ENCODE data around the gene TANC2. TPM values are rescaled to one million over a fixed set of nuclear protein-coding genes. Genes with fewer than 3 reads are reported as not detected.

The TANC2 gene
- total RNA-seq, 1 donor: 48.9 TPM

DNA sequence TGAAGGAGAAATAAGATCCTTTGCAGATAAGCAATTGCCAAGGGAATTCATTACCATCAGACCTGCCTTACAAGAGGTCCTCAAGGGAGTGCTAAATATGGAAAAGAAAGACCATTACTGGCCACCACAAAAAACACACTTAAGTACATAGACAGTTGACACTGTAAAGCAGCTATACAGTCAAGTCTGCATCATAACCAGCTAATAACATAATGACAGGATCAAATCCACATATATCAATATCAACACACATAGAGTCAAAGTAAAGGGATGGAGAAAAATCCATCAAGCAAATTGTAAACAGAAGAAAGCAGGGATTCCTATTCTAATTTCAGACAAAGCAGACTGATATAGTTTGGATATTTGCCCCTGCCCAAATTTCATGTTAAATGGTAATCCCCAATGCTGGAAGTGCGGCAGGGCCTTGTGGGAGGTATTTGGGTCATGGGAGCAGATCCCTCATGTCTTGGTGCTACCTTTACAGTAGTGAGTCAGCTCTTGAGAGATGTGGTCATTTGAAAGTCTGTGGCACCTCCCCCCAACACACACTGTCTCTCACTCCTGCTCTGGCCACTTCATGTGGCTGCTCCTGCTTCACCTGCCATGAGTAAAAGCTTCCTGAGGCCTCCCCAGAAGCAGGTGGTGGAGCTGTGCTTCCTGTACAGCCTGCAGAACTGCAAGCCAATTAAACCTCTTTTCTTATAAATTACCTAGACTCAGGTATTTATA lies 32.8 kb downstream of the TANC2 start:
- no peak overlapping the region for H2AFZ ChIP-seq (ENCODE audit: low read length)
- H3K4me1 ChIP-seq (ENCODE audit: insufficient read depth, low read length): peaks cover 27% of the 10 kb centered on the region
- H3K4me2 ChIP-seq (ENCODE audit: insufficient read depth, low read length): no peak overlapping the region
- no peaks in the 10 kb centered on the region for H3K27me3 ChIP-seq (ENCODE audit: insufficient read depth, low read length)
- no peaks in the 10 kb centered on the region for H3K9me3 ChIP-seq (ENCODE audit: low read depth, low read length)
- no peak overlapping the region for H3K27ac ChIP-seq (ENCODE audit: low read depth, low read length)
- no peaks in the 10 kb centered on the region for H3K36me3 ChIP-seq (ENCODE audit: insufficient read depth, low read length)
- H4K20me1 ChIP-seq (ENCODE audit: insufficient read depth, low read length): peaks cover 47% of the 10 kb centered on the region
- H3K79me2 ChIP-seq (ENCODE audit: insufficient read depth, low read length): peaks cover 89% of the 10 kb centered on the region
- no peak overlapping the region for H3K4me3 ChIP-seq (ENCODE audit: insufficient read depth, low read length)
- TF ChIP-seq CTCF (IDR thresholded peaks at IDR 0.05; ENCODE audit: extremely low read depth, low read depth, low read length): no peak
- DNase-seq (ENCODE audit: insufficient read length, low spot score, missing footprints): no peak

- H3K27me3 ChIP-seq (ENCODE audit: insufficient read depth, low read length): no peaks in the 10 kb centered on the region
- DNase-seq (ENCODE audit: insufficient read length, low spot score, missing footprints): no peak
- H3K79me2 ChIP-seq (ENCODE audit: insufficient read depth, low read length): peaks cover 88% of the 10 kb centered on the region
- no peak overlapping the region for H3K4me2 ChIP-seq (ENCODE audit: insufficient read depth, low read length)
- H2AFZ ChIP-seq (ENCODE audit: low read length): no peak overlapping the region
- no peaks in the 10 kb centered on the region for H3K9me3 ChIP-seq (ENCODE audit: low read depth, low read length)
- no peak overlapping the region for H3K4me3 ChIP-seq (ENCODE audit: insufficient read depth, low read length)
- peaks cover 23% of the 10 kb centered on the region for H3K4me1 ChIP-seq (ENCODE audit: insufficient read depth, low read length)
- no peak for TF ChIP-seq CTCF (IDR thresholded peaks at IDR 0.05; ENCODE audit: extremely low read depth, low read depth, low read length)
- H4K20me1 ChIP-seq (ENCODE audit: insufficient read depth, low read length): peaks cover 39% of the 10 kb centered on the region
- no peaks in the 10 kb centered on the region for H3K36me3 ChIP-seq (ENCODE audit: insufficient read depth, low read length)
- H3K27ac ChIP-seq (ENCODE audit: low read depth, low read length): no peak overlapping the region
These were observed 33.7 kb downstream of the TANC2 start for GRCh38 chr17:62999736-63000135.

- Histone ChIP-seq H2AFZ (ENCODE audit: low read length) (no peak overlapping the region), H3K4me3 (ENCODE audit: insufficient read depth, low read length) (no peak overlapping the region), H3K27ac (ENCODE audit: low read depth, low read length) (no peak overlapping the region), H4K20me1 (ENCODE audit: insufficient read depth, low read length) (peaks cover 19% of the 10 kb centered on the region), H3K27me3 (ENCODE audit: insufficient read depth, low read length) (no peaks in the 10 kb centered on the region), H3K4me2 (ENCODE audit: insufficient read depth, low read length) (no peak overlapping the region), H3K36me3 (ENCODE audit: insufficient read depth, low read length) (no peaks in the 10 kb centered on the region), H3K4me1 (ENCODE audit: insufficient read depth, low read length) (peaks cover 12% of the 10 kb centered on the region), H3K79me2 (ENCODE audit: insufficient read depth, low read length) (peaks cover 85% of the 10 kb centered on the region), H3K9me3 (ENCODE audit: low read depth, low read length) (no peaks in the 10 kb centered on the region)
- no peak for TF ChIP-seq CTCF (IDR thresholded peaks at IDR 0.05; ENCODE audit: extremely low read depth, low read depth, low read length)
- DNase-seq (ENCODE audit: insufficient read length, low spot score, missing footprints): no peak
These were observed 35.8 kb downstream of the TANC2 start for GRCh38 chr17:63001689-63002394.

GRCh38 chr17:63002625-63003024 lies 36.6 kb downstream of the TANC2 start:
- no peaks in the 10 kb centered on the region for H3K27me3 ChIP-seq (ENCODE audit: insufficient read depth, low read length)
- no peak for DNase-seq (ENCODE audit: insufficient read length, low spot score, missing footprints)
- peaks cover 19% of the 10 kb centered on the region for H4K20me1 ChIP-seq (ENCODE audit: insufficient read depth, low read length)
- no peak for TF ChIP-seq CTCF (IDR thresholded peaks at IDR 0.05; ENCODE audit: extremely low read depth, low read depth, low read length)
- no peak overlapping the region for H3K27ac ChIP-seq (ENCODE audit: low read depth, low read length)
- H3K4me1 ChIP-seq (ENCODE audit: insufficient read depth, low read length): peaks cover 10% of the 10 kb centered on the region
- H3K4me3 ChIP-seq (ENCODE audit: insufficient read depth, low read length): no peak overlapping the region
- H3K9me3 ChIP-seq (ENCODE audit: low read depth, low read length): no peaks in the 10 kb centered on the region
- H3K4me2 ChIP-seq (ENCODE audit: insufficient read depth, low read length): no peak overlapping the region
- H2AFZ ChIP-seq (ENCODE audit: low read length): no peak overlapping the region
- H3K79me2 ChIP-seq (ENCODE audit: insufficient read depth, low read length): peaks cover 87% of the 10 kb centered on the region
- no peaks in the 10 kb centered on the region for H3K36me3 ChIP-seq (ENCODE audit: insufficient read depth, low read length)
